Non-pigmented ciliary epithelial cell (primary cell): ENCODE data around the gene GRIN2A.
"Not testable (repeated sequence)": the region's sequence is repeated elsewhere in the genome, so short reads cannot be mapped to it uniquely, and the experiment has no call there.

Experiments used
- DNase-seq: peaks from one replicate; pipeline ENCODE4 v3.0.0-alpha.2; 2010; ENCODE audit warnings: low read depth

The GRIN2A gene

DNA sequence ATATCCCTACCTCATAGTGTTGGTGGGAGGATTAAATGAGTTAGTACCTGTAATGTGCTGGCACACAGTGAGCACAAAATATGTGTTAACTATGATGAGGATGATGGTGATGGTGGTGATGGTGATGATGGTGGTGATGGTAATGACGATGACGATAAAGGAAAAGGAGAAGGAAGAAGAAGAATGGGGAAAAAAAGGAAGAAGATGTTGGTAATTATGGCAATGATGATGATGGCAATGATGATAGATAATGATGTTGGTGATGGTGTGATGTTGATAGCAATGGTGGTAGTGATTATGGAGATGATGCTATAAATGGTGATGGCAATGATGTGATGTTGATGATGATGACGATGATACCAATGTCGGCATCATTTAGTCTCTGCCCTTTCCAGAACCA is 270.2 kb downstream of the GRIN2A start:
- DNase-seq, result no peak

DNA sequence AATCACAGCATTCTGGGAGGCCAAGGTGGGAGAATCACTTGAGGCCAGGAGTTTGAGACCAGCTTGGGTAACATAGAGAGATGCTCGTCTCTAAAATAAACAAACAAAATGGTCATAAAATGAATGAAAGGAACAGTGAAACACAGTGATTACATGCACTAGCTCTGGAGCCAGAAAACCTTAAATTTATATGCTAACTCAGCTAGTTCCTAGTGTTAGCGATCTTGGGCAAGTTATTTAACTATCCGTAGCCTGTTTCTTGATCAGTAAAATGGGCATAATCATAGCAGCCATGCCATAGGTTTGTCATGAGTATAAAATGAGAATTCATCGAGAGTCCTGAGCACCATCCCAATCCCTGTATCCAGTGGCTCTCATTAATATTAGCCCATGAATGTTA is 271.0 kb downstream of the GRIN2A start:
- no peak for DNase-seq

DNA sequence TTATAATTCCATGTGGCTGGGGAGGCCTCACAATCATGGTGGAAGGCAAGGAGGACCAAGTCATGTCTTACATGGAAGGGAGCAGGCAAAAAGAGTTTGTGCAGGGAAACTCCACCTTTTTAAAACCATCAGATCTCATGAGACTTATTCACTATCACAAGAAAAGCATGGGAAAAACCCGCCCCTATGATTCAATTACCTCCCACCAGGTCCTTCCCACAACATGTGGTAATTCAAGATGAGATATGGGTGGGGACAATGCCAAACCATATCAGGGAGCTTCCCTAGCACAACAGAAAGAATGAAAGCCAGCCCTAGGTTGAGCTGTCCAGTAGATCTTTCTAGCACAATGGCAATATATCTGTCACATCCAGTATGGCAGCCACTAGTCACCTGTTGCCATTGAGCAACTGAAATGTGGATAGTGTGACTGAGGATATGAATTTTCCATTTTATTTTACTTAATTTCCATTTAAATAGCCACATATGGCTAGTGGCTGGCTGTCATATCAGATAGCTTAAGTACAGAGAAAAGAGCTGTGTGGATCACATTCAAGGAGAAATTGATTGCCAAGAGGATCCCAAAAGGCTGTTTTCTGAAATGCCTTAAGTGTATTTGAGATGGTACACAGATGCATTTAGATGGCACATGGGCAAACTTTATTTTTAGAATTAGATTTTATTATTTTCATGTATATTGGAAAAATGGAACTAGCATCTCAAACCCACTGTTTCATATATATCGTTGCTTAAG is 273.0 kb downstream of the GRIN2A start:
- DNase-seq, result no peak

DNA sequence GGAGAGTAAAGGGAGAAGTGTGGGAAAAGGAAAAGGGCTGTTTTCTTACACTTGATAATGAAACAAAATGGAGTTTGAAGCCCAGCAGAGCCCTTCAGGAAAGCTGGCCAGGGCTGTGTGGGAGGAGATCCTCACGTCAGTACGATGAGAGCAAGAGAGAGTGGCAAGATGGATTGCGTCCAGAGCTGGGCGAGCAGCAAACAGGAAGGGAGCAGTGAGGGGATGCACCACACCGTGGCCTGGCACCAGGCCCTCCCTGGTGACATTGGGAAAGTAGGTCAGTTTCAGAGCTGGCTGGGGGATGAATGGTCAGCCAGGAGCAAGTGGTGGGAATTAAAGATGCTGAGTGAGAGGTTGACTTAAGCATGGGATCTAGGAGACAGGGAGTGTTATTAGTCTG is 273.6 kb downstream of the GRIN2A start:
- DNase-seq, result no peak

DNA sequence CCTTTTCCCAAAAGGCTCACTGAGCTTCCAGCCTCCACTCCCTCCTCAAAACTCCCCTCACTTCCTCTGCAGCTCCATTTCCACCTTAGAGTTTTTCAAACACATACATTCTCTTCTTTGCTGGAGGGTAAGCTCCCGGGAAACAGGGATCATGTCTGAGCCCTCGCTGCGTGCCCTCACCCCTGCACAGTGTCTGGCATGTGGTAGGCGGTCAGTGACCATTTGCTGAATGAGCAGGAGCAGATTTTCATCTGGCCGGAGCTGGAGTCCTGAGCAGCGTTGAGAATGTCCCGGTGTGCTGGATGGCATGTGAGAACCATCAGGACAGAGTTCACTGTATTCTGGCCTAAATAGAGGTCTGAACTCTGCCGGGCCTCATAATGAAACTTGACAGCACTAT is 274.5 kb downstream of the GRIN2A start:
- DNase-seq, result no peak

DNA sequence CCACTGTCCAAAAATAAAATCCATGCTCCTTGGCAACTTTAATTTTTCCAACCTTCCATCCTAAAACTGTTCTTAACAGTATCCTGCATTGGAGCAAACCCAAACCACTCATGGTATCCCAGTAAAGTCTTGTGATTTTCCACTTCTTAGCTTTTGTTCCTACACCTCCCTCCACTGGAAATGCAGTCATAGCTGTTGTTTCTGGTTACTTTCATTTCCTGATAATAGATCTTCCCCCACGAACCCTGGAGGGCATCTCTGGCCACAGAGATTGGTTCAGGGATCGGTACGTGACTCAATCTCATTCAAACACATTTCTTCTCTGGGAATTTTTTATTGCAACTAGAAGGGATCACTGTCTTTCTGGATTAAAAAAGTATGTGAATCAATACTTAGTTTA is 276.0 kb downstream of the GRIN2A start:
- no peak for DNase-seq

DNA sequence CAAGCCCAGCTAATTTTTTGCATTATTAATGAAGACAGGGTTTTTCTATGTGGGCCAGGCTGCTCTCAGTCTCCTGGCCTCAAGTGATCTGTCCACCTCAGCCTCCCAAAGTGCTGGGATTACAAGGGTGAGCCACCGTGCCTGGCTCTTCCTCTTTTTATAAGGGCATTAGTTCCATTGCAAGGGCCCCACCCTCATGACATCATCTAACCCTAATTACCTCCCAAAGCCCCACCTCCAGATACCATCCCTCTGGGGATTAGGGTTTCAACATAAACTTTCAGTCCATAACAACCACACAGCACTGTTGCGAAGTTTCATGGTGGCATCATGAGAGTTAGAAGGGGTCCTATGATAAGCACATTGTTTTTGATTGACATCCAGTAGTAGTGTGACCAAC is 277.7 kb downstream of the GRIN2A start:
- no peak for DNase-seq

DNA sequence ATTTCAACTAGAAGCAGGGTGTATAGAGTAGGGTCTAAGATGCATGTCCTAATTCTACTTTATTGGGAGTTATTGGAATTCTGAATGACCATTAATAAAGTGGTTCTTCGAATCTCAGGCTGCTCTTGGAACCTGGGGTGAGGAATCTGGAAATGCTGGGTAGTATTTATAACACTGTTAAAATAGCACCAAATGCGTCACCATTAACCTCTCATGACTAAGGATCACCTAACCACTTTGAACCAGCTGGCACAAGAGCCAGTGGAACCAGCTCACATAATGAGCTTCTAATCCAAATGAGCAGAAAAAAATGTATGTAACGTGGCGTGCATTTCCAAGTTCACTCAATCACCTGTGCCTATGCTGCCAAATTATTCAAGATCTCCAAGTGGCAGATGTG is 281.7 kb downstream of the GRIN2A start:
- no peak for DNase-seq

DNA sequence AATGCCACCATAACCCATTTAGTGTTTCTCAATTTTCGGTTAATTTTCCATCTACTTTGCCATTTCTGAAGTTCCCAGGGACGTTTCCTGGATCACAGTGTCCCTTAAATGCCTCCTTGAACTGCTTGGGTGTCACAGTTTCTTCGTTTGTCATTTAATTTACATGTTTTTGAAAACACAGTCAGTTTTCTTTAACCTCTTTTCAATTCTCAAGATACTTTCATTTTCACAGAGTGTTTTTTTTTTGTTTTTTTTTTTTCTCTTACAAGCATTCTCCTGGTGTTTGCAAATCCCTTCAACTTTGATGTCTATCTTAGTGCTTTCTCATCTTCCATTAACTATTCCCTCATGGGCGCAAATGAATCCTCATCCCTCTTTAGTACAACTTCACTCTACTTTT is 283.7 kb downstream of the GRIN2A start:
- DNase-seq, result no peak

DNA sequence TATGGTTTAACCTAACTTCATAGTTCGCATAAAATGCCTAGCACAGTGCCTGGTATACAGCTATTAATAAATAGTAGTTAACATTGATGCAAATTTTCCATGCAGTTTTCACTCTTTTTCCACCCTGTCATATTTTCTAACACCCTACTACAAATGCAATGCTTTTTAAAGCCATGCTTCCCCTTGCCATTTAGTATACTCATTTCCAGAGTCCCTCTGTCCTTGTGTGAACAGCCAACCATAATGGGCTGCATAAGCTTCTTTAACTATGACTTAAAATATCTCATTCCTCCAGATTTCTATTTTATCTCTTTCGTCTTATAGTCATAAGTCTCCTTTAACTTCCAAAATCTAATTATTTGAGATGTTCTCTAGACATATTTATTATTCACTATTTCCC is 284.1 kb downstream of the GRIN2A start:
- DNase-seq, result no peak

DNA sequence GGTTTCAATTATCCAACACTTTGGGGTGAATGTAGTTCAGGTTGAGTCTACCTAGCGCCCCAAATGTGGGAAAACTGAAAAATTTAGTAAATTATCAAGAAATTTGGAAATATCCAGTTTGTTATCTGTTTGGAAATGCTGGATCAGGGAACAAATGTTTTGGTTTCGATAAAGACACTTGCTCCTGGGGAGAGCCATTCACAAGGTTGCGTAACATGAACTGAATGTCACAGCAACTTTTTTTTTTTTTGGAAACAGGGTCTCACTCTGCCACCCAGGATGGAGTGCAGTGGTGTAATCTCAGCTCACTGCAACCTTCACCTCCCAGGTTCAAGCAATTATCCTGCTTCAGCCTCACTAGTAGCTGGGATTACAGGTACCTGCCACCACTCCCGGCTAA is 286.4 kb downstream of the GRIN2A start:
- no peak for DNase-seq

DNA sequence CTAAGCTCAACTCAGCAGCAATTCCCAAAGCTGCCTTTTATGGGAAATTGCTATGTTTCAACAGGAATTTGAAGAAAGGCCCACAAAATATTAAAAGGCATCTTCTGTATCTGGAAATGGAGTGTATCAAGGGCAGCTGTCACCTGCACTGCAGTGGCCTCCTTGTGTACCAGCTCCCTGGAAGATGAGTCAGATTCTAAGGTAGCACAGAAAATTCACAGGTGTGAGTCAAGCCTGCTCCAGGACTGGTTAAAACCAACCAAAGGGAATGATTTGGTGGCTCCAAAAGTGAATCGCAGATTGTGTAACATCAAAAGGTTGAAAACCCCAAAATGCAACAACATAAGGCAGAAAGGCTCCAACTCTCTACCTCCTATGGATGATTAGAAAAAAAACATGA is 296.4 kb downstream of the GRIN2A start:
- DNase-seq, result no peak

DNA sequence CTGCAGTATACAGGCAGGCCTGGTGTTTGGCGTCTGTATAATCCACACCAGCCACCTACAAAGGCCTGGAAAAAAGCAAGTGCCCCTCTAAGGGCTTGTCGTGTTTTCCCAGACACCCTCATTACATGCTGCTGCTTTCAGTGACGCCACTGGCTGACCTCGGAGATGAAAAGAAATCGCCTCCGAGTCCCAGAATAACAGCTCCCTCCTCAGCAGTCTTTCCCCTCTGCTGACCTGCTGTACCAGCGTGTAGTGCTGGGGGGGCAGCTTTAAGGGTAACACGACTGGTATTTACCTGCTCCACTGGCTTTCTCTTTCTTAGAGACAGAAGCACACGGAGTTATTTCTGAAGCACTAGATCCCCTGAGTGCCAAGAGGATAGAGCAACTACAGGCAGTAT is 296.8 kb downstream of the GRIN2A start:
- DNase-seq, result no peak

DNA sequence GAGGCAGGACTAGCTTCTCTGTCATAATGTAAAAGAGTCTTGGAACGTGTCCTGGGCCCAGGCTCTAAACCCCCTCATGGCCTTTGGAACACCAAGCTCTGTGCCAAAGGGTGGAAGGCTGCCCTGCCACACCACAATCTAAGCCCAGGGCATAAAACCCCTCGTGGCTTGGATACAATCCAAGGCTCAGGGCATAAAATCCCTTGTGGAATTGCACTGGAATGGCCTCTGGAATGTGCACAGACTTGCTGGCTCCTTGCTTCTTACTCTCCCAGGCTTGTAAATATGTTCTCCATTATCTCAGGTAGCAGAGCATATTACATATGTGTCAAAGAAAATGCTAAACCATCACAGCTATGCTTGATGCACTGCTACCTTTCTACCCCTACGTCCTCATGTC is 306.2 kb downstream of the GRIN2A start:
- not testable (repeated sequence) for DNase-seq

DNA sequence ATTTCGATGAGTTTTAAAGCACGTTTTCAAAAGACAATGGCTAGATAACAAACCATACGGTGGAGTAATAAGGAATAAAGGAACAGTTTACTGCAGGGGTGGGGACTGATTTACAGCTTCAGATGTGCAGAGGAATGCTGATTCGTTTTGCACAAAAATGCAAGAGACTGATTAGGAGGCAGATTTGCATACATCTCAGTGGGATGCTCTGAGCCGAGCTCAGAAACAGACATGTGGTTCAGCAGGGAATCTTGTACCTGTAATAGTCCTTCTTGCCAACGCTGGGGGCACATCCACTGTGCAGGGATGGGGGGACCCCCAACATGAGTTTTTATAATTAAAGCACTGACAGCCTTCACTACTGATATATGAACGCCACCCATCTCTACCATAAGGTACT is 308.0 kb downstream of the GRIN2A start:
- no peak for DNase-seq

DNA sequence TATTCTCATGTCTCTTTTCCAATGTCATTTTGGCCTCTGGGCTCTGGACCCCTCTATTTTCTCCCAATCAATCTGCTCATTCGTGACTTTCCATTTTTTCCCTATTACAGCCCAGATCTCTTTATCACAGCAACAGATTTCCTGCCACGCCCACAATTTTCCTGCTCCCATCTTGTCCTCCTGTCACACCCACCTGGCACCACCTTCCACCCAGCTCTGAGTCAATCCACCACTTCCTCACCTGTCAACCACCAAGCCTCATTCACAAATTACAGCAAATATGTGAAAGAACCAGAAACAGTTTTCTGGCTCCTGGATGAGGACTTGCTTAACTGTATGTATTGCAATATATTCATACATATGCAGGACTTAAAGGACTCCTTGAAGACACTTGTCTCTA is 311.3 kb downstream of the GRIN2A start:
- no peak for DNase-seq

DNA sequence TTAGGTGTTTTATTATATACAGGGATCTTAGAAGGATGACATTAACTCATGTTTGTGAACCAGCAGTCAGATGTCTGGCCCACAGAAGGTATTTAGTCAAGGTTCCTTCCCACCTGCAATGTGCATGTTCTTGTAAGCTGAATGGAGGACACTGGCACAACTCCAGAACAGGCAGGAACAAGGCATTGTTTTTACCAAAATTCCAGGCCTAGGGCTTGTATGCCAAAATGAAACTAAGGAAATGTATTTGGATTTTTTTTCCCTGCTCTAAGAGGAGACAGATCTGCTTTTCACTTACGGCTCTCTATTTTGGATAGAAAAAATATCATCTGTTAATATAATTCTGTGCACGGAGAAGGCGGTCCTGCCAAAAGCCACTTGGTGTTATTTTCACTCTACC is 312.5 kb downstream of the GRIN2A start:
- DNase-seq, result no peak

DNA sequence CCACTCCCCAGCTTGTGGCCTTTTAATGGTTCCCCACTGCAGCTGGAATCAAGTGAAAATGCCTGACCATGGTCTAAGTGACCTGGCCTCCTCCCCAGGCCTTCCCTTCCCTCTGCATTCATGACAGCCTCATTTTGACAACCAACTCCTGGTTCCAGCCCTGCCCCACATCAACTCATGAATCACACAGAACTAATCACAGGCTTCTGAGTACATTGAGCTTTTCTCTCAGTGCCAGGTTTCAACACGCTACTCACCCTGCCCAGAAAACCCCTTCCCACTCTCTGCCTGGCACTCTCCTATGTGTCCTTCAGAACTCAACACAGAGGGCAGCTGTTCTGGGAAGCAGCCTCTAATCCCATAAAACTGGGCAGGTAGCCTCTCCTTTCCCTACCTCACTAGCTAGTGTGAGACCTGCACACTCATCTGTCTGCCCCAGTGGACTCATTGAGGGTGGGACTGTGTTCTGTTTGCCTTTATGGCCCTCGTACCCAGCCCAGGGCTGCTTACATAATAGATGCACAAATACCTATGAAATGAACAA is 313.6 kb downstream of the GRIN2A start:
- DNase-seq, result no peak

DNA sequence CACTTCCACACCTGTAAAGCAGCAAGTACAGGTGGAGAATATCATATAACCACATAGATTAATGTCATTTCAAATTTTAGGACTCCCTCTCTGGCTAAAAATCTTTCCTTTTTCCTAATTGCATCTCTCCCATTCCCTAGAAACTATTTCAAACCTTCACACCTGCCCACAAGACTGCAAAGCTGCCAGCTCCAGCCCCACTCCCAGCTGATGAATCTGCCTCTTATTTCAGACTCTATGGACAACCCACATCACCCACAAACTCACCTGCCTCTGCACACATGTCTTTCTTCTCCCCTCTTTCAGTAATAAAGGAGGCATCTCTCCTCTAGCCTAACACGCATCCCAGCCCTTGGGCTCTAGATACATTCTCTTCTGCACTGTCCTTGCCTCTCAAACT is 315.1 kb downstream of the GRIN2A start:
- DNase-seq, result no peak

DNA sequence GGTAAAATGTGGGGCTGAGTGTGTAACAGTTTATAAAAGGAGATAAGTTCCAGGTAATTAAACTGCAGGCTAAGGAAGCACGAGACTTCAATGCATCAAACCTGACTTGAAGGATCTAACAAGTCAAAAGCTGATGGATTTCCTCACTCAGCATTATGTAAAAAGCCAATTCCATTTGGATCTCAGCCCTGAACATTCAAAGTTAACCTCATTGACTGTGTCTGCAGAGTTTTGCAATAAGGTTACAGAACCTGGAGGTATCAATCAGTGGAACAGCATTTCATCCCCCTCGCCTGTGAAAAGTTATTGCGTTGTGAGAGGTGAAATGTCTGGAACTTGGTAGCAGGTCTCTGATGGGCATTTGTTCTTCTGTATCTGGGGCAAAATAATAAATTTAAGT is 317.8 kb downstream of the GRIN2A start:
- DNase-seq, result no peak

DNA sequence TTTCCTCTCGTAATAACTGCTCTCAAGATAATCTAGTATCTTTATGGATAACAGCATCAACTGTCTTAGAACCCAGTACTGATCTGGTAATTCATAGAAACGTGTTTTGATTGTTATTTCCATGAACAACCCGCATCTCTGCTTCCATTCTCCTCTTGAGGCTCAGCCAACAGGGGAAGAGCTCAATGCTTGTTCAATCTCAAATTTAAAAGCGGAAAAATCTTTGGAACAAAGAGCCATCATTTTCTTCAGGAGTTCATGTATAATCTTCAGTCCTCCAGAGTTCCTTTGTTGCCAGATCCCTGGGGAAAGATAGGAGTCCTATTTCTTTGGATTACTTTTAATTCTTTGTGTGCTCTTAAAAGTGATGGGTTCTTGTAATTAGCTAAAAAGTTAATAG is 319.9 kb downstream of the GRIN2A start:
- no peak for DNase-seq

DNA sequence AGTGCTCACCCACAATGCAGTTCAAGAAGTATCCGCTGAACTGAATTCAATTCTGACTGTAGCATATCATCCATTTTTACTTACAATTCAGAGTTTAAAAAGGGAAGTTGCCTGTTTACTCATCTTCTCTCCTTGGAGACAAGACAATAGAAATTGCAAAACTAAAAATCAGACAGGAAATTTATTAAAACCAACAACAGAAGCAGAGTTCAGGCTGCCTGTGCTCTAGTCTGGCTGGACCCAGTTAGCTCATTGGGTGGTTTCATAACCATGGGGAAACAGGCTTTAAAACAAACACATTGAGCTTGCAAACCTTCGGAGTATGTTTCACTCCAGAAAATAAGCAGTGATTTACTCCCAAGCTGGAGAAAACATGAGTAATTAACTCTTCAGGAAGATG is 321.4 kb downstream of the GRIN2A start:
- DNase-seq, result no peak

DNA sequence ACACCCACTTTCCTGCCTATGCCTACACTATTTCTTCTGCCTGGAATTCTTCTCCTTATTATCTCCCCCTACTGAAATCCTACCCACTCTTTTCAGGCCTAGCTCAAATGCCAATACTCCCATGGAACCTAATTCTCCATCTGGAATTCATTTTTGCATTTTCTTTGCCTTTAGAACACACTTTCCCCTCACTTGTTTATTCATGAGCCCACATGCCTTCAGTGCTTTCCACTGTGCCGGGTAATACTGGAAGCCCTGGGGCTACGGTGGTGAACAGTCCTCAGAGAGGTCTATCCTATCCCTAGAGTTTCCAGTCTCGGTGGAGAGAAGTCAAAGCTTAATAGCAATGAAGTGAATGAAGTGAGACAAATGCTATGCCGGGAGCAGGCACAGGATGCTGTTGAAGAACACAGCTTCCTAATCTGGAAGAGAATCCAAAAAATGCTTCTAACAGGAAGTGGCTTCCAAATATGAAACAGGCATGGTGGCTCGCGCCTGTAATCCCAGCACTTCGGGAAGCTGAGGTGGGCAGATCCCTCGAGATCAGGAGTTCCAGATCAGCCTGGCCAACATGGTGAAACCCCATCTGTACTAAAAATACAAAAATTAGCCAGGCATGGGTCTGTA is 322.4 kb downstream of the GRIN2A start:
- DNase-seq, result no peak

DNA sequence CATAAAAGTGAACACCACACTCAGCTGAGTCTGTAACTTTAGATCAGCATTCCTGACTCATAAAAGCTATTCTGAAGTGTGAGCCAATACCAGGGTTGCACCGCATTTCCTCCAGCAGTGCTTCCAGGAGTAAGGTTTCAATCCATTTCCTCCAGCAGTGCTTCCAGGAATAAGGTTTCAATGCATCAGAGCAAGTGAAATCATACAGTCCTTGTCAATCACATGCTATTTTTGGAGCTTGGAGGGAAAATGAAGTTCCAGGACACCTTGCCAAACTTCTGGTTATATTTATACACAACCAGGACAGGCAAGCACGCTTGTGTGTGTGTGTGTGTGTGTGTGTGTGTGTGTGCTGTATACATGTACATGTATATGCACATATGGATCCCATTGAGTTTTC is 327.6 kb downstream of the GRIN2A start:
- DNase-seq, result no peak
